B cell (primary cell): ENCODE data around the gene MAPK1. TPM values are rescaled to one million over a fixed set of nuclear protein-coding genes. Genes with fewer than 3 reads are reported as not detected.

Source experiments
- ATAC-seq: fragments of 200-7000 bp; cut with Tn5 transposase; one replicate; pipeline ENCODE4 v1.10.0; 2021; ENCODE audit warnings: low read depth, mild to moderate bottlenecking, moderate number of reproducible peaks, moderate library complexity
- CTCF ChIA-PET: fragments of 350-600 bp; sonication (Branson Sonifier 250); formaldehyde crosslinking; loops from one replicate; lab custom pipeline; 2021; ENCODE audit warnings: antibody characterized with exemption, inconsistent platforms; lab: Charles Lee
- POLR2A ChIA-PET: fragments of 350-600 bp; sonication (Branson Sonifier 250); formaldehyde crosslinking; loops from one replicate; lab custom pipeline; 2021; ENCODE audit warnings: antibody characterized with exemption; lab: Charles Lee
- DNase-seq: peaks from one replicate; pipeline ENCODE4 v3.0.0; 2013
- H2AFZ ChIP-seq: 2 replicates; pipeline ENCODE4 v1.6.1; 2012; ENCODE audit warnings: mild to moderate bottlenecking, low read depth, low read length; ENCODE audit not compliant: insufficient read depth, poor library complexity, severe bottlenecking
- H3K27ac ChIP-seq, 2 donors: 1 replicate in 1 of 2; 2 replicates in 1 of 2; pipeline ENCODE4 v1.5.1; 2012 to 2013; ENCODE audit warnings: low read length in 2 of 2, mild to moderate bottlenecking in 2 of 2, moderate library complexity in 1 of 2
- H3K27me3 ChIP-seq, 4 experiments: fragments of 200-600 bp in 1 of 4; sonication (generic) in 1 of 4; replicated peaks in 1 of 4; 1 replicate in 2 of 4; 2 replicates in 2 of 4; pipeline versions ENCODE4 v1.6.1 to v1.7.0; 2013 to 2016; ENCODE audit warnings: low read length in 3 of 4, mild to moderate bottlenecking in 2 of 4, mixed read lengths in 1 of 4, moderate library complexity in 1 of 4; ENCODE audit not compliant: insufficient read depth in 4 of 4, control insufficient read depth in 3 of 4; ENCODE audit errors: control extremely low read depth in 1 of 4
- H3K36me3 ChIP-seq, 2 experiments: replicated peaks in 1 of 2; 1 replicate in 1 of 2; 2 replicates in 1 of 2; pipeline versions ENCODE4 v1.6.1 to v1.7.1; 2013; ENCODE audit warnings: low read length in 1 of 2; ENCODE audit not compliant: insufficient read depth in 2 of 2, control insufficient read depth in 1 of 2; ENCODE audit errors: control extremely low read depth in 1 of 2, extremely low read depth in 1 of 2
- H3K4me1 ChIP-seq, 2 donors: fragments of 200-600 bp in 1 of 2; sonication (generic) in 1 of 2; 1 replicate in 1 of 2; 2 replicates in 1 of 2; pipeline versions ENCODE4 v1.5.1 to v1.6.1; 2013 to 2017; ENCODE audit warnings: low read length in 2 of 2; ENCODE audit not compliant: control insufficient read depth in 2 of 2, insufficient read depth in 2 of 2
- H3K4me2 ChIP-seq: replicated peaks from 2 replicates; pipeline ENCODE3; 2012; ENCODE audit warnings: mild to moderate bottlenecking, low read depth, low read length; ENCODE audit not compliant: poor library complexity, severe bottlenecking
- H3K4me3 ChIP-seq, 5 experiments: fragments of 200-600 bp in 1 of 5; sonication (generic) in 1 of 5; 1 replicate in 3 of 5; 2 replicates in 2 of 5; pipeline versions ENCODE4 v1.5.1 to v1.7.0; 2011 to 2016; ENCODE audit warnings: low read length in 4 of 5, mild to moderate bottlenecking in 4 of 5, low read depth in 2 of 5, control low read depth in 1 of 5, moderate library complexity in 1 of 5; ENCODE audit not compliant: insufficient read depth in 1 of 5; ENCODE audit errors: control extremely low read depth in 1 of 5, extremely low read depth in 1 of 5
- H3K79me2 ChIP-seq: fragments of 200-600 bp; sonication (generic); one replicate; pipeline ENCODE4 v1.6.0; 2016; ENCODE audit warnings: low read length; ENCODE audit not compliant: control insufficient read depth, insufficient read depth
- H3K9ac ChIP-seq: fragments of 200-600 bp; sonication (generic); 2 replicates; pipeline ENCODE4 v1.6.1; 2017; ENCODE audit warnings: mild to moderate bottlenecking, low read length, moderate library complexity
- H3K9me3 ChIP-seq, 3 donors: one replicate each; pipeline versions ENCODE4 v1.6.1 to v1.7.1; 2013; ENCODE audit warnings: low read length in 2 of 3; ENCODE audit not compliant: control insufficient read depth in 2 of 3, insufficient read depth in 1 of 3; ENCODE audit errors: control extremely low read depth in 1 of 3
- H4K20me1 ChIP-seq: 2 replicates; pipeline ENCODE4 v1.6.0; 2012; ENCODE audit warnings: mild to moderate bottlenecking, low read length; ENCODE audit not compliant: insufficient read depth, control insufficient read depth, poor library complexity, severe bottlenecking
- H3K27ac Mint-ChIP-seq: one replicate; pipeline ENCODE4 v1.8.0; 2021; ENCODE audit warnings: mixed read lengths
- H3K27me3 Mint-ChIP-seq: one replicate; pipeline ENCODE4 v1.8.0; 2021; ENCODE audit warnings: mixed read lengths
- H3K4me1 Mint-ChIP-seq: one replicate; pipeline ENCODE4 v1.8.0; 2021; ENCODE audit warnings: mixed read lengths
- H3K4me3 Mint-ChIP-seq: one replicate; pipeline ENCODE4 v1.8.0; 2021; ENCODE audit warnings: mixed read lengths
- H3K9me3 Mint-ChIP-seq: one replicate; pipeline ENCODE4 v1.8.0; 2022; ENCODE audit warnings: mixed read lengths; ENCODE audit not compliant: insufficient read depth
- EZH2 ChIP-seq: IDR thresholded peaks from 2 replicates; pipeline ENCODE4 v1.6.1; 2012; ENCODE audit warnings: borderline replicate concordance, low read depth, mild to moderate bottlenecking, moderate library complexity, low read length; ENCODE audit not compliant: insufficient read depth, poor library complexity, severe bottlenecking
- WGBS: methylation state at CpG from one replicate; pipeline ENCODE4 v1.1.5; 2013; ENCODE audit warnings: missing lambda C conversion rate; ENCODE audit not compliant: insufficient coverage; 5-methylcytosine and 5-hydroxymethylcytosine counted together
- intact Hi-C: fragments of 100-400 bp; cut with micrococcal nuclease; formaldehyde crosslinking; loops from one replicate; pipeline ENCODE4 v1.10.0; 2022
- polyA plus RNA-seq: library from polyadenylated mRNA; depleted of rRNA; stranded (reverse); fragments of >200 nt; gene quantifications from 2 replicates; pipeline ENCODE4 v1.2.3, GENCODE V29; 2012
- total RNA-seq, 2 donors: library from RNA; stranded (reverse); fragments of 120-200 nt in 1 of 2; gene quantifications; 1 replicate in 1 of 2; 2 replicates in 1 of 2; pipeline versions ENCODE4 v1.2.3 to v1.2.4, GENCODE V29; 2013 to 2022
- TF ChIP-seq, protein P1 (sequence below): fragments of 200-600 bp; IDR thresholded peaks from one replicate; pipeline ENCODE4 v1.8.0; 2022; ENCODE audit warnings: antibody characterized with exemption, mild to moderate bottlenecking

Gene MAPK1
- total and polyA plus RNA-seq, 2 donors (not counting 1 experiment from before 2014, with no cell fraction given), result 24.0 to 155 TPM

- Histone ChIP-seq H2AFZ (no peak overlapping the region), H3K9ac (no peak overlapping the region), H3K9me3 (no peaks in the 10 kb centered on the region), H3K79me2 (no peaks in the 10 kb centered on the region), H3K4me1 (no peaks in the 10 kb centered on the region), H3K36me3 (no peaks in the 10 kb centered on the region), H4K20me1 (no peaks in the 10 kb centered on the region), H3K27me3 (no peaks in the 10 kb centered on the region), H3K4me3 (no peak overlapping the region), H3K27ac (no peak overlapping the region), H3K4me2 (no peak overlapping the region)
- H3K27me3 Mint-ChIP-seq, result no peaks in the 10 kb centered on the region
- WGBS, result 90% methylated on average over 1 of the region's 4 CpGs
- H3K4me3 Mint-ChIP-seq, result no peak overlapping the region
- TF ChIP-seq EZH2, result no peak
- TF ChIP-seq, protein P1, sequence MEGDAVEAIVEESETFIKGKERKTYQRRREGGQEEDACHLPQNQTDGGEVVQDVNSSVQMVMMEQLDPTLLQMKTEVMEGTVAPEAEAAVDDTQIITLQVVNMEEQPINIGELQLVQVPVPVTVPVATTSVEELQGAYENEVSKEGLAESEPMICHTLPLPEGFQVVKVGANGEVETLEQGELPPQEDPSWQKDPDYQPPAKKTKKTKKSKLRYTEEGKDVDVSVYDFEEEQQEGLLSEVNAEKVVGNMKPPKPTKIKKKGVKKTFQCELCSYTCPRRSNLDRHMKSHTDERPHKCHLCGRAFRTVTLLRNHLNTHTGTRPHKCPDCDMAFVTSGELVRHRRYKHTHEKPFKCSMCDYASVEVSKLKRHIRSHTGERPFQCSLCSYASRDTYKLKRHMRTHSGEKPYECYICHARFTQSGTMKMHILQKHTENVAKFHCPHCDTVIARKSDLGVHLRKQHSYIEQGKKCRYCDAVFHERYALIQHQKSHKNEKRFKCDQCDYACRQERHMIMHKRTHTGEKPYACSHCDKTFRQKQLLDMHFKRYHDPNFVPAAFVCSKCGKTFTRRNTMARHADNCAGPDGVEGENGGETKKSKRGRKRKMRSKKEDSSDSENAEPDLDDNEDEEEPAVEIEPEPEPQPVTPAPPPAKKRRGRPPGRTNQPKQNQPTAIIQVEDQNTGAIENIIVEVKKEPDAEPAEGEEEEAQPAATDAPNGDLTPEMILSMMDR, result no peak
- peaks cover 3% of the 10 kb centered on the region for H3K4me1 Mint-ChIP-seq
- ChIA-PET CTCF (interaction anchor here (1.0 to 3.3 kb wide), 2 partner anchors 21 to 37 kb away, joined by 5 to 15 read pairs; partner anchors contain the start of gene PPM1F), POLR2A (no interaction called here)
- ATAC-seq, result no peak
- H3K9me3 Mint-ChIP-seq, result no peaks in the 10 kb centered on the region
- intact Hi-C loops, result no loop called here
- H3K27ac Mint-ChIP-seq, result no peak overlapping the region
- no peak for DNase-seq
These were observed 49.0 kb upstream of the MAPK1 start for GRCh38 chr22:21916309-21916918.

DNA sequence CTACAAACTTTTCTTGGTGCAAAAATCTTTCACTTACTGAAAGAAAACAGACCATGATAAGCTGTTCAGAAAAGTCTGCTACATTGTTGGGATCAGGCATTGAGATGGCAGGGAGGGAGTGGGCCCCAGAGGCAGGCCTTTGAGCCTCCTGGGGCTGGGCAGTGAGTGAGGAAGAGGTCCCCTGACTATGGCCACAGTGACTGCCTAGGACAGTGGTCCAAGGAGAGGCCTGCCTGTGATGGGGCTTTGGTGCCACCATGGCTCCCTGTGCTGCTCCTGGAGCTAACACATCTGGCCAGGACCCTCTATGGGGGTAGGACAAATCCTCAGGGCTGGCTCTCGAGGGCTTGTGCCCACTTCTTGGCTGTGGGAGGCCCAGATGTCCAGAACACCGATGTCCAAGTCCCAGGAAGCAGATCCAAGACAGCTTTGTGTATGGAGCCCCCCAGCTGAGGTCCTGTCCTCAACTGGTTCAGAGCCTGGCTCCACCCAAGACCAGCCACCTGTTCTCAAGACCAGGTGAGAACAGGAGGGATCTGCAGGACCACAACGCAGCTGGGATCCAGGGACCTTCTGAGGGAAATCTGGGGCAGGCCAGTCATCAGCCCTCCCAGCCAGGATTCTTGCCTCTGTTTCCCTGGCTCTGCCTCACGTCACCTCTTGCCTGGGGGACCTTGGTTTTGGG, 48.3 kb upstream of the MAPK1 start:
- no peak for TF ChIP-seq EZH2
- TF ChIP-seq, protein P1, result no peak
- H3K4me3 Mint-ChIP-seq, result no peak overlapping the region
- intact Hi-C loops, result no loop called here
- Histone ChIP-seq H3K9ac (no peak overlapping the region), H3K79me2 (no peaks in the 10 kb centered on the region), H3K9me3 (no peaks in the 10 kb centered on the region), H3K27me3 (no peaks in the 10 kb centered on the region), H3K36me3 (no peaks in the 10 kb centered on the region), H3K4me1 (no peaks in the 10 kb centered on the region), H3K4me3 (no peak overlapping the region), H3K27ac (no peak overlapping the region), H4K20me1 (no peaks in the 10 kb centered on the region), H3K4me2 (no peak overlapping the region), H2AFZ (no peak overlapping the region)
- H3K4me1 Mint-ChIP-seq, result peaks cover 3% of the 10 kb centered on the region
- DNase-seq, result no peak
- WGBS, result 95% methylated on average over 3 of the region's 4 CpGs
- POLR2A ChIA-PET, result no interaction called here
- H3K9me3 Mint-ChIP-seq, result no peaks in the 10 kb centered on the region
- CTCF ChIA-PET, result interaction anchor here (0.7 to 3.3 kb wide), 2 partner anchors 21 to 1916 kb away, joined by 4 to 15 read pairs; no protein-coding TSS in a partner anchor
- H3K27me3 Mint-ChIP-seq, result no peaks in the 10 kb centered on the region
- H3K27ac Mint-ChIP-seq, result no peak overlapping the region
- ATAC-seq, result no peak
